HG02938 (cell line): Measurements from ENCODE around the gene DAO.

Source experiments
- ATAC-seq: cut with Tn5 transposase; IDR thresholded peaks from one replicate; pipeline ENCODE4 v1.9.1; 2021; ENCODE audit warnings: mild to moderate bottlenecking, moderate library complexity; ENCODE audit not compliant: unreplicated experiment

The DAO gene

GRCh38 chr12:108875280-108875679 lies 4.6 kb upstream of the DAO start:
- no peak for ATAC-seq

- no peak for ATAC-seq
Measured at GRCh38 chr12:108875682-108876361, 4.1 kb upstream of the DAO start.

GRCh38 chr12:108876550-108876949 lies 3.3 kb upstream of the DAO start:
- no peak for ATAC-seq

GRCh38 chr12:108881953-108882352 lies 2.1 kb downstream of the DAO start:
- ATAC-seq: no peak

- ATAC-seq: no peak
Measured at GRCh38 chr12:108884116-108885012, 4.5 kb downstream of the DAO start.

- no peak for ATAC-seq
Measured at GRCh38 chr12:108886873-108887629, 7.2 kb downstream of the DAO start.

GRCh38 chr12:108888031-108888430 lies 8.1 kb downstream of the DAO start:
- ATAC-seq: no peak

- ATAC-seq: no peak
Measured at GRCh38 chr12:108890208-108890607, 10.3 kb downstream of the DAO start.

- no peak for ATAC-seq
Measured at GRCh38 chr12:108895220-108895802, 15.4 kb downstream of the DAO start.

GRCh38 chr12:108896336-108896735 lies 16.4 kb downstream of the DAO start:
- ATAC-seq: no peak

GRCh38 chr12:108896817-108897216 lies 16.9 kb downstream of the DAO start:
- ATAC-seq: no peak

GRCh38 chr12:108899145-108899544 lies 19.3 kb downstream of the DAO start:
- no peak for ATAC-seq

- ATAC-seq: no peak
Measured at GRCh38 chr12:108905725-108906124, 25.8 kb downstream of the DAO start.

GRCh38 chr12:108906971-108907370 lies 27.1 kb downstream of the DAO start:
- no peak for ATAC-seq

- ATAC-seq: no peak
Measured at GRCh38 chr12:108907839-108908351, 28.0 kb downstream of the DAO start.

GRCh38 chr12:108910336-108910735 lies 30.4 kb downstream of the DAO start:
- no peak for ATAC-seq

- ATAC-seq: no peak
Measured at GRCh38 chr12:108911915-108912314, 32.0 kb downstream of the DAO start.

- no peak for ATAC-seq
Measured at GRCh38 chr12:108912361-108912760, 32.5 kb downstream of the DAO start.

GRCh38 chr12:108914121-108914531 lies 34.2 kb downstream of the DAO start:
- no peak for ATAC-seq

- ATAC-seq: no peak
Measured at GRCh38 chr12:108915632-108916133, 35.8 kb downstream of the DAO start.

GRCh38 chr12:108916336-108916735 lies 36.4 kb downstream of the DAO start:
- no peak for ATAC-seq
